SK-N-SH treated with all-trans-retinoic acid at 6 μM for 48 hours (cell line): ENCODE results near the gene VTA1.
A peak's percentile ranks its signal among the peaks of the same experiment; 100 is the strongest.

Source experiments
- ATAC-seq: fragments of 200-7000 bp; cut with Tn5 transposase; 3 replicates; pipeline ENCODE4 v1.9.1; 2020; ENCODE audit warnings: mild to moderate bottlenecking, moderate library complexity
- ARNTL ChIP-seq: fragments of 450-650 bp; formaldehyde crosslinking; IDR thresholded peaks from 2 replicates; pipeline ENCODE4 v1.5.0; 2020; ENCODE audit warnings: low read depth, mild to moderate bottlenecking, moderate library complexity, borderline replicate concordance
- BACH2 ChIP-seq: fragments of 250-450 bp; sonication (Bioruptor Pico); IDR thresholded peaks from 2 replicates; pipeline ENCODE4 v1.9.0; 2021; ENCODE audit warnings: mild to moderate bottlenecking, borderline replicate concordance
- CSDC2 ChIP-seq: fragments of 250-450 bp; sonication (Bioruptor Pico); IDR thresholded peaks from 2 replicates; pipeline ENCODE4 v1.5.0; 2020; ENCODE audit warnings: mild to moderate bottlenecking, moderate library complexity
- CSRNP3 ChIP-seq: fragments of 250-450 bp; sonication (Bioruptor Pico); IDR thresholded peaks from 2 replicates; pipeline ENCODE4 v1.5.1; 2021; ENCODE audit warnings: mild to moderate bottlenecking, moderate library complexity
- ESRRG ChIP-seq: fragments of 250-450 bp; sonication (Bioruptor Pico); IDR thresholded peaks from 2 replicates; pipeline ENCODE4 v1.6.1; 2021; ENCODE audit warnings: mild to moderate bottlenecking
- GLIS3 ChIP-seq: fragments of 250-450 bp; sonication (Bioruptor Pico); IDR thresholded peaks from 2 replicates; pipeline ENCODE4 v1.5.0; 2020; ENCODE audit warnings: mild to moderate bottlenecking, moderate library complexity
- ISL1 ChIP-seq: fragments of 250-450 bp; sonication (Bioruptor Pico); IDR thresholded peaks from 2 replicates; pipeline ENCODE4 v2.1.2; 2022; ENCODE audit warnings: mild to moderate bottlenecking, moderate library complexity
- OSR1 ChIP-seq: fragments of 250-450 bp; sonication (Bioruptor Pico); IDR thresholded peaks from 2 replicates; pipeline ENCODE4 v1.8.0; 2022; ENCODE audit warnings: moderate library complexity, mild to moderate bottlenecking, inconsistent platforms
- PATZ1 ChIP-seq: fragments of 250-450 bp; sonication (Bioruptor Pico); IDR thresholded peaks from 2 replicates; pipeline ENCODE4 v1.8.0; 2020; ENCODE audit warnings: mild to moderate bottlenecking, moderate library complexity, borderline replicate concordance
- PPARA ChIP-seq: fragments of 250-450 bp; sonication (Bioruptor Pico); IDR thresholded peaks from 2 replicates; pipeline ENCODE4 v1.5.0; 2020; ENCODE audit warnings: mild to moderate bottlenecking, borderline replicate concordance
- RARB ChIP-seq: fragments of 250-450 bp; sonication (Bioruptor Pico); IDR thresholded peaks from 2 replicates; pipeline ENCODE4 v1.8.0; 2021; ENCODE audit warnings: mild to moderate bottlenecking, moderate library complexity
- SNAI2 ChIP-seq: fragments of 250-450 bp; sonication (Bioruptor Pico); IDR thresholded peaks from 2 replicates; pipeline ENCODE4 v1.5.0; 2020; ENCODE audit warnings: mild to moderate bottlenecking, moderate library complexity
- TCF4 ChIP-seq: fragments of 250-450 bp; sonication (Bioruptor Pico); IDR thresholded peaks from 2 replicates; pipeline ENCODE4 v1.8.0; 2021; ENCODE audit warnings: mild to moderate bottlenecking, moderate library complexity, borderline replicate concordance
- TSHZ2 ChIP-seq: fragments of 250-450 bp; sonication (Bioruptor Pico); IDR thresholded peaks from 2 replicates; pipeline ENCODE4 v1.5.0; 2020; ENCODE audit warnings: mild to moderate bottlenecking, moderate library complexity
- ZC3H10 ChIP-seq: fragments of 250-450 bp; sonication (Bioruptor Pico); IDR thresholded peaks from 2 replicates; pipeline ENCODE4 v1.5.1; 2021; ENCODE audit warnings: mild to moderate bottlenecking, moderate library complexity
- ZFP3 ChIP-seq: fragments of 250-450 bp; sonication (Bioruptor Pico); IDR thresholded peaks from 2 replicates; pipeline ENCODE4 v1.5.0; 2020; ENCODE audit warnings: mild to moderate bottlenecking, moderate library complexity
- ZFP30 ChIP-seq: fragments of 450-650 bp; formaldehyde crosslinking; IDR thresholded peaks from 2 replicates; pipeline ENCODE4 v1.5.0; 2022; ENCODE audit warnings: mild to moderate bottlenecking, moderate library complexity
- ZNF565 ChIP-seq: fragments of 450-650 bp; formaldehyde crosslinking; conservative IDR thresholded peaks from 2 replicates; pipeline ENCODE4 v1.5.0; 2020; ENCODE audit warnings: low read depth, mild to moderate bottlenecking, moderate library complexity
- ZNF70 ChIP-seq: fragments of 450-650 bp; formaldehyde crosslinking; IDR thresholded peaks from 2 replicates; pipeline ENCODE4 v1.5.0; 2020; ENCODE audit warnings: mild to moderate bottlenecking, moderate library complexity
- ZNF8 ChIP-seq: fragments of 450-650 bp; formaldehyde crosslinking; IDR thresholded peaks from 2 replicates; pipeline ENCODE4 v1.5.0; 2020; ENCODE audit warnings: mild to moderate bottlenecking, moderate library complexity
- TF ChIP-seq, protein P1 (sequence below): fragments of 250-450 bp; sonication (Bioruptor Pico); IDR thresholded peaks from 2 replicates; pipeline ENCODE4 v1.5.1; 2020; ENCODE audit warnings: low read depth, mild to moderate bottlenecking, moderate library complexity

VTA1 gene

GRCh38 chr6:142254513-142254912 is 107.5 kb downstream of the VTA1 start:
- ATAC-seq = no peak
- TF ChIP-seq, protein P1, sequence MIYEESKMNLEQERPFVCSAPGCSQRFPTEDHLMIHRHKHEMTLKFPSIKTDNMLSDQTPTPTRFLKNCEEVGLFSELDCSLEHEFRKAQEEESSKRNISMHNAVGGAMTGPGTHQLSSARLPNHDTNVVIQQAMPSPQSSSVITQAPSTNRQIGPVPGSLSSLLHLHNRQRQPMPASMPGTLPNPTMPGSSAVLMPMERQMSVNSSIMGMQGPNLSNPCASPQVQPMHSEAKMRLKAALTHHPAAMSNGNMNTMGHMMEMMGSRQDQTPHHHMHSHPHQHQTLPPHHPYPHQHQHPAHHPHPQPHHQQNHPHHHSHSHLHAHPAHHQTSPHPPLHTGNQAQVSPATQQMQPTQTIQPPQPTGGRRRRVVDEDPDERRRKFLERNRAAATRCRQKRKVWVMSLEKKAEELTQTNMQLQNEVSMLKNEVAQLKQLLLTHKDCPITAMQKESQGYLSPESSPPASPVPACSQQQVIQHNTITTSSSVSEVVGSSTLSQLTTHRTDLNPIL = no peak
- TF ChIP-seq PATZ1 (CRISPR knock-in tag) (no peak), ZNF70 (CRISPR knock-in tag) (no peak), ZNF8 (CRISPR knock-in tag) (no peak), ZC3H10 (no peak), ZFP30 (CRISPR knock-in tag) (no peak), RARB (CRISPR knock-in tag) (no peak), SNAI2 (CRISPR knock-in tag) (no peak), BACH2 (CRISPR knock-in tag) (no peak), ESRRG (no peak), CSRNP3 (CRISPR knock-in tag) (no peak), OSR1 (CRISPR knock-in tag) (no peak), TSHZ2 (CRISPR knock-in tag) (no peak), ZFP3 (CRISPR knock-in tag) (no peak), ARNTL (CRISPR knock-in tag) (no peak), GLIS3 (no peak), TCF4 (CRISPR knock-in tag) (no peak), PPARA (no peak), ISL1 (CRISPR knock-in tag) (no peak)

GRCh38 chr6:142255785-142256184 is 108.7 kb downstream of the VTA1 start:
- ATAC-seq = peak; percentile 83
- TF ChIP-seq ZNF8 (CRISPR knock-in tag) = no peak
- no peak for TF ChIP-seq CSRNP3 (CRISPR knock-in tag)
- no peak for TF ChIP-seq CSDC2 (CRISPR knock-in tag)
- TF ChIP-seq PATZ1 (CRISPR knock-in tag) = no peak
- no peak for TF ChIP-seq OSR1 (CRISPR knock-in tag)
- no peak for TF ChIP-seq ZFP3 (CRISPR knock-in tag)
- no peak for TF ChIP-seq TSHZ2 (CRISPR knock-in tag)
- no peak for TF ChIP-seq ISL1 (CRISPR knock-in tag)
- no peak for TF ChIP-seq GLIS3
- TF ChIP-seq, protein P1 = no peak
- TF ChIP-seq ARNTL (CRISPR knock-in tag) = no peak
- no peak for TF ChIP-seq ZNF565 (CRISPR knock-in tag)
- TF ChIP-seq BACH2 (CRISPR knock-in tag) = no peak
- TF ChIP-seq ZFP30 (CRISPR knock-in tag) = no peak
- TF ChIP-seq SNAI2 (CRISPR knock-in tag) = no peak
- TF ChIP-seq ZNF70 (CRISPR knock-in tag) = no peak
- no peak for TF ChIP-seq ESRRG
- TF ChIP-seq, all 23 proteins: peak for 0
